ENCODE results near the gene STRIP1. TPM values are rescaled to one million over a fixed set of nuclear protein-coding genes. Genes with fewer than 3 reads are reported as not detected.
A peak's percentile ranks its signal among the peaks of the same experiment; 100 is the strongest.

The STRIP1 gene
- total RNA-seq, 1 donor from 2014 or later: 77.3 TPM

DNA sequence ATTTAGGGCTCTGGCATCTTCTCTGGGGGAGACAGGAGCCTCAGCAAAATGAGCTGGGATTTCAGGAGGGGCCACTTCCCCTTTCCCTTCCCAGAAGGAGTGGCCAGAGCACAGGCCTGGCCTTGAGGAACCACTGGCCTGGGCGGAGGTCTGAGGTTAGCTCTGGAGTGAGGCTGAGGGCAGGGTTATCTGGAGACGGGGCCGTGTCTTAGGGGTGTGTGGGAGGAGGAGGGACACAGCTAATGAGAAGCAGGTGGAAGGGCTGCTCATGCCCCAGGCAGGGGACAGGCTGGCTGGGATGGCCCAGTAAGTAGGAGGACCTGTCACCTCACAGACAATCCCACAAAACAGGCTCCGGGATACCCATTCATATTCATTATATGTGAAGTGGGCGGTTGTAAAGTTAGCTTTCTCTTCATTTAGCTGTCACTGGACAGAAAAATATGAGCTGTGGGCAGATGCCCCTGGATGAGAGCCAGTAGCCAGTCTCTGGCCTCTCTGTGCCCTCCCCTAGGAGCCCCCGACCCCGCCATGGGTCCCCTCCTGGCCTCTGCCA, 23.6 kb downstream of the STRIP1 start:
- POLR2A ChIA-PET: no interaction called here
- DNase-seq: no peak
- Mint-ChIP-seq H3K9me3 (no peaks in the 10 kb centered on the region), H3K27me3 (no peaks in the 10 kb centered on the region), H3K36me3 (ENCODE audit: low read depth) (peaks cover 75% of the 10 kb centered on the region), H3K4me3 (no peak overlapping the region), H3K4me1 (no peaks in the 10 kb centered on the region), H3K27ac (no peak overlapping the region)
- TF ChIP-seq, protein P1, sequence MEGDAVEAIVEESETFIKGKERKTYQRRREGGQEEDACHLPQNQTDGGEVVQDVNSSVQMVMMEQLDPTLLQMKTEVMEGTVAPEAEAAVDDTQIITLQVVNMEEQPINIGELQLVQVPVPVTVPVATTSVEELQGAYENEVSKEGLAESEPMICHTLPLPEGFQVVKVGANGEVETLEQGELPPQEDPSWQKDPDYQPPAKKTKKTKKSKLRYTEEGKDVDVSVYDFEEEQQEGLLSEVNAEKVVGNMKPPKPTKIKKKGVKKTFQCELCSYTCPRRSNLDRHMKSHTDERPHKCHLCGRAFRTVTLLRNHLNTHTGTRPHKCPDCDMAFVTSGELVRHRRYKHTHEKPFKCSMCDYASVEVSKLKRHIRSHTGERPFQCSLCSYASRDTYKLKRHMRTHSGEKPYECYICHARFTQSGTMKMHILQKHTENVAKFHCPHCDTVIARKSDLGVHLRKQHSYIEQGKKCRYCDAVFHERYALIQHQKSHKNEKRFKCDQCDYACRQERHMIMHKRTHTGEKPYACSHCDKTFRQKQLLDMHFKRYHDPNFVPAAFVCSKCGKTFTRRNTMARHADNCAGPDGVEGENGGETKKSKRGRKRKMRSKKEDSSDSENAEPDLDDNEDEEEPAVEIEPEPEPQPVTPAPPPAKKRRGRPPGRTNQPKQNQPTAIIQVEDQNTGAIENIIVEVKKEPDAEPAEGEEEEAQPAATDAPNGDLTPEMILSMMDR (IDR thresholded peaks at IDR 0.05): no peak
- no peak for ATAC-seq (ENCODE audit: low read depth)
- CTCF ChIA-PET: interaction anchor here (1.0 kb wide), 1 partner anchor 12 kb away, joined by 3 read pairs; no protein-coding TSS in a partner anchor
- intact Hi-C loops (cut with micrococcal nuclease): no loop called here

DNA sequence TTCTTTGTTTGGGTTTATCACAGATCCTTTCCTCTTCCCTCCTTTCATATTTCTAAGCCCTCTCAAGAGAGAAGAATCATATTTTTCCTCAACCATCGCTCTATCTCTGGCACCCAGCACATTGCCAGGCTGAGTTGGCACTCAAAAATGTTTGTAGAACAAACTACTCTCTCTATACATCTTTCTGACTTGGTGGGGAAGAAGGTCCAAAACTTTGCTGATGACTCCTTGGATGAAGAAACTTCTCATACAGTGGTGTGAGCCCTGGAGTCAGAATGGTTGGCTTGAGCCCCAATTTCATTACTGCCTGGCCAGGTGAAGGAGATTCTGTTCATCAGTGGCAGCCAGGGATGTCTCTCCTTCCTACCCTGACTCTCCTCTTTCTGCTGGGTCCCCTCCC, 24.2 kb downstream of the STRIP1 start:
- no peak overlapping the region for H3K27ac Mint-ChIP-seq

DNA sequence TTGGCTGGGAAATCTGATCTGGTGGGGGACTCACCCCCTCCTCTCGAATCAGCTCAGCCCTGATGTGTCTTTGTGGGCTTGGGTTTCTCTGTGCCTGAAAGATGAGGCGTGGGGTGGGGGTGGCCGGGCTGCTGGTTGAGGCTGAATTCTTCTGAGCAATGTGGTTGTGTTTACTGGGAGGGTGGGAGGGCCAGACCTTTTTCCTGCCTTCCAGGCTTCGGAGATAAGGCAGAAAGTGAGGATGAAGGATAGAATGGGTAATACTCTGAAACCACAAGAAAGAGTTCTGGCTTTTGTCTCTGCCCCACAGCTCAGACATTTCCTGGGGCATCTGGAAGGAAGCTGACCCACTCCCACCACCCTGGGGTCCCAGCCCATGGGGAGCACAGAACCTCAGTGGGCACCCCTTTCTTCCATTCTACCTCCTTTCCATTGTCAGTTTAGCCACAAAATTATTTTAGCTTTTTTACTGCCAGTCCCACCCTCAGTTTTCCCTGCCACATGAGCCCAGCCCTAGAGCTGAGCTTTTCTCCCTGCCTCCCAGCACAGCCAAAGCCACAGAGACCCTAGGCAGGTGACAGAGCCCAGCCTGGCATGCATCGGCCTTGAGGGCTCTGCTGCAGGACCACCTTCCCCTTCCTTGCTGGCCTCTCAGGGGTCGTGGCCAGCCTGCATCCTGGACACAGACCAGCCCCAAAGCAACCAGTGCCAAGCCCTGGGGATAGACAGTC, 24.9 kb downstream of the STRIP1 start:
- Mint-ChIP-seq H3K27ac (no peak overlapping the region), H3K4me3 (no peak overlapping the region), H3K36me3 (ENCODE audit: low read depth) (peaks cover 63% of the 10 kb centered on the region), H3K9me3 (no peaks in the 10 kb centered on the region), H3K27me3 (no peaks in the 10 kb centered on the region), H3K4me1 (no peaks in the 10 kb centered on the region)
- no peak for DNase-seq
- CTCF ChIA-PET: interaction anchor here (0.7 to 1.8 kb wide), 5 partner anchors 8 to 419 kb away, joined by 3 to 10 read pairs (median 4); partner anchors contain the start of gene AHCYL1
- TF ChIP-seq, protein P1 (IDR thresholded peaks at IDR 0.05): no peak
- POLR2A ChIA-PET: interaction anchor here (1.7 kb wide), 1 partner anchor 24 kb away, joined by 5 read pairs; the partner anchor contains the start of gene STRIP1
- intact Hi-C loops (cut with micrococcal nuclease): no loop called here
- ATAC-seq (ENCODE audit: low read depth): no peak

More for the DNA sequence above, 24.2 kb downstream of the STRIP1 start:
- no peaks in the 10 kb centered on the region for H3K27me3 Mint-ChIP-seq
- ChIA-PET POLR2A (no interaction called here), CTCF (interaction anchor here (1.0 to 1.2 kb wide), 2 partner anchors 13 to 419 kb away, joined by 3 read pairs; no protein-coding TSS in a partner anchor)
- H3K9me3 Mint-ChIP-seq: no peaks in the 10 kb centered on the region
- intact Hi-C loops (cut with micrococcal nuclease): no loop called here
- ATAC-seq (ENCODE audit: low read depth) (no peak), DNase-seq (no peak)
- no peaks in the 10 kb centered on the region for H3K4me1 Mint-ChIP-seq
- H3K36me3 Mint-ChIP-seq (ENCODE audit: low read depth): peaks cover 70% of the 10 kb centered on the region
- H3K4me3 Mint-ChIP-seq: no peak overlapping the region
- TF ChIP-seq, protein P1 (IDR thresholded peaks at IDR 0.05): no peak

DNA sequence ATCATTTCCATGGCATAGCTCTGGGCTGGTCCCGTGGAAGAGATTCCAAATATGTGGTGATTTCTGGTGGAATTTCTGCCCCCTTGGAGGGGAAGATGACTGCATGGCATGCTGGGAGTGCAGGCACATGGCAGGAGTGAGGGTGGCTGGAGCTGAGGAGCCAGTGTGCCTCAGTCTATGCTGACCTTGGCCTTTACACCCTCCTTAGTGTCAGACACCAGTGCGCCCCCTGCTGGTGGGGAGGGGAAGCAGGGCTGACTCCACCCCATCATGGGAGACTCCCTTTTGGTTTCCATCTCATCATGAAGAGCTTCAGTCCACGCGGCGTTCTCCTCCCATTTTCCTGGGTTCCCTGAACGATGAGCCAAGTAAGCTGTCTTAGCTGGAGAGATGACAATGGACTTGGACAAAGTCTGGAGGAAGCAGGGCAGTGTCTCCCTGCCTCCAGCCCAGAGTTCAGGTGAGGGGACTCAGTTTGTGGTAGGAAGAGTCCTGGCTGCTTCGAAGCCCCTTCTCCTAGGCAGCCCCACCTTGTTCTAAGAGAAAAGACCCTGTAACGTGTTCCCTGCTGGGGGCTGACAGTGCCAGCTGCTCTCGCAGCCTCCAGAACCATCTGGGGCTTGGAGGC, 25.7 kb downstream of the STRIP1 start:
- CTCF ChIA-PET: interaction anchor here (0.6 to 1.8 kb wide), 11 partner anchors 9 to 460 kb away, joined by 3 to 10 read pairs (median 3); partner anchors contain the start of genes AHCYL1 and STRIP1
- H3K4me3 Mint-ChIP-seq: no peak overlapping the region
- peak; percentile 77 for ATAC-seq (ENCODE audit: low read depth)
- POLR2A ChIA-PET: interaction anchor here (0.6 to 1.7 kb wide), 2 partner anchors 11 to 25 kb away, joined by 3 to 5 read pairs; partner anchors contain the start of gene STRIP1
- no peak overlapping the region for H3K27ac Mint-ChIP-seq
- no peaks in the 10 kb centered on the region for H3K9me3 Mint-ChIP-seq
- intact Hi-C loops (cut with micrococcal nuclease): no loop called here
- DNase-seq: peak; percentile 55
- peaks cover 54% of the 10 kb centered on the region for H3K36me3 Mint-ChIP-seq (ENCODE audit: low read depth)
- no peaks in the 10 kb centered on the region for H3K27me3 Mint-ChIP-seq
- no peaks in the 10 kb centered on the region for H3K4me1 Mint-ChIP-seq
- TF ChIP-seq, protein P1 (IDR thresholded peaks at IDR 0.05): no peak

Measured in activated B cell treated with CpG ODN at 0.5 μM for 24 hours (primary cell).